HG03135 (cell line): Measurements from ENCODE around the gene SMIM21.

Experiments
- ATAC-seq: cut with Tn5 transposase; IDR thresholded peaks from one replicate; pipeline ENCODE4 v1.9.1; 2021; ENCODE audit warnings: mild to moderate bottlenecking, moderate library complexity; ENCODE audit not compliant: unreplicated experiment

The SMIM21 gene

DNA sequence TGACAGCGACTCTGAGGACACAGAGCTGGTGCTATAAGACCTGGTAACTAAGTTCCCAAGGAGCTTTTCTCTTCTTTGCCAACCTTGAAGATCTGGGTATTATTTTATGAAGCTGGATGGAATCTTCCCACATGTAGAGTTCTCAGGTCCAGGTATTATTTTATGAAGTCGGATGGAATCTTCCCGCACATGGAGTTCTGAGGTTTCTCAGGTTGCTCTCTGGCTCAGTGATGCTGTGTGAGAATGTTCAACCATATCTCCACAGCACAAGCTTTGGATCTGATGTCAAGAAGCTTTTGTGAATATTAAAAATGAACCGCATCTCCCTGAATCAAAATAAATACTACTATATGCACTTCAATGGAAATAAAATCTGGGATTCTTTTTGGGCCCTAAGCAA is at the start of gene SMIM21:
Gene SMIM21, minus strand, starts transcription at position 101 of the 400 bp plus-strand sequence. CDS start 140 bp downstream, outside the sequence.
- no peak for ATAC-seq

DNA sequence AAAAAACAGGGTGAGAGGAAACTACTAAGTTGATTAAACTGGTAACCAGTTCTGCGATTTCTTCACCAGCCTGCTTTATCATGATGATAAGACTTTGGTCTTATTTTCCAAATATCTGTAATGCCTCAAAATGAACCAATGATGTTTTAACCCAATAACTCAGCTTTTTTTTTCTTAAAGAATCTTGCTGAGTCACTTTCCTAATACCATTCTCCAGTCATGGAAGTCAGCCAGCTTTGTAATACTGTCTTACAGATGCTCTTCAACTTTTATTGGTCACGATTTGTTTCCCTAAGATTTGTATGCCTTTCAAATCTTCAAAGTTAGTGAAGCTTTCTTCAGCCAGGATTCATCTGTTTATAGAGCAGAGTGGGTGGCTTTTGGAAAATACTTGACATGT is 47.7 kb upstream of the SMIM21 start:
- no peak for ATAC-seq

GRCh38 chr18:75474332-75474731 is 46.8 kb upstream of the SMIM21 start:
- no peak for ATAC-seq

DNA sequence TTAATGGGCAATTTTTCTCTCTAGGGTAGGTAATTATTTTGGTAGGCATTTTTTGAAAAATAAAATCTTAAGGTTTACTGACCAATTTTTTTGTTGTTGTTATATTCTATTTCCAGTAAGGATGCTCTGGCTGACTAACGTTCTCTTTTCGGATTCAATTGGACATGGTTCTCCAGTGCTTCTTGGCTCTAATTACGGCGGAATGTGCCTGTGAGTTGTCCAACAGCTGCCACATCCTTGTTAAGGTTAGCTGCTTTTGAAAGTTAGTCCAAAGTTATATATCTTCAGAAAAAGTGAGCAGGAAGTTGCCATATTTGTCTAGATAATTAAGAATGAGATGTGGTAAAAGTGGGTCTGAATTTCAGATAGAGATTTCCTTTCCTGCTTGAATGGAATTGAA is 45.8 kb upstream of the SMIM21 start:
- no peak for ATAC-seq

- no peak for ATAC-seq
Observed at GRCh38 chr18:75472906-75473305, 45.4 kb upstream of the SMIM21 start.

DNA sequence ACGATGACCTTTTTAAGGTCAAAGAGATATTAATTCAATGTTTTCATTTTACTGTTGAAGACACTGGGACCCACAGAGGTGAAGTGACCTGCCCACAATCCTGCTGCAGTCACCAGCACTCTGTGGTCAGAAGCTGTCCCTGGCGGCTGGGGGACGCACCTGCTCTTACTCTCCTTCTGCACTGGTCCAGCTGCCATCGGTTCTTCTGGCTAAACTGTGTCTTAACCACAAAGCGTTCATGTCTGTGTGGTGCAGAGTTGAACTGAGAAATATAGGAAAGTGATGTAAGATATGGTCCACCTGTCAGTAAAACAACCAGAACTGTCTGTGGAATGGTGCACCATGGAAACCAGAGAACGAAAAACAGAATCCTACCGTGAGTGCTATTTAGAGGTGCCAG is 44.9 kb upstream of the SMIM21 start:
- no peak for ATAC-seq

GRCh38 chr18:75471850-75472249 is 44.3 kb upstream of the SMIM21 start:
- ATAC-seq, result no peak

DNA sequence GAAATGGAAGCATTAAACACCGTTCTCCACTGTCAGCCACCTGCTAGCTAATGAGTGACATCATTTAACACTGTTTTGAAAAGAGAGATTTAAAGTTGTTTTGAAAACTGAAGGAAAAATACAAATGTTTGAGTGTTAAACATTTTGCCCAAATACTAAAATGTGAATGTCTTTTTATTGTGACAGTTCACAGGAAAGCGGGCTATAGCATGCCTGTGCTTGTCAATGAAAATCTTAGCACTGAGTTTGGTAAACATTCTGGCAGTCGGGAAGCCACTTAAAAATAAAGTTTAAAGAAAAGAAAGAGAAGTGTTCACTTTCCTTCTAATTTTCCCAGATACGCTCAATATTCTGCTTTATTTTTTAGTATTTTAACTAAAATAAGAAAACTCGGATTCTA is 40.3 kb upstream of the SMIM21 start:
- ATAC-seq, result no peak

GRCh38 chr18:75467281-75467795 is 39.8 kb upstream of the SMIM21 start:
- ATAC-seq, result no peak

DNA sequence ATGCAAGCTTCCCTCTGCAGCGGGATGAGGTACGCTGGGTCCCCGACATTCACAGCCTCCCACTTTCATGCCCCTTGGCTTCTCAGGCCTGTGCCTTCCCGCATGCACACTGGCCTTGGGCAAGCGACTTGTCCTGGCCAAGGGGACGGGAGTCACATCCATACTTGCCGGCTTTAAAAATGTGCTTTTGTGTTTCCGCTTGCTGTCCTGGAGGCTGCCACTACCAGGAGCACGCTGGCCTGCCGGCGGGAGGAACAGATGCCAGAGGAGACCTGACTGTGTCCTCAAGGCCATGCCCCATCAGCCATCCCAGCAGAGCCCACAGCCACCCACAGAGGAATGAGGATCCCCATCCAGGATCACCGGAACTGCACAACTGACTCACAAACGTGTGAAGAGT is 36.9 kb upstream of the SMIM21 start:
- no peak for ATAC-seq

- no peak for ATAC-seq
Observed at GRCh38 chr18:75462178-75462832, 34.8 kb upstream of the SMIM21 start.

- no peak for ATAC-seq
Observed at GRCh38 chr18:75456199-75456631, 28.7 kb upstream of the SMIM21 start.

DNA sequence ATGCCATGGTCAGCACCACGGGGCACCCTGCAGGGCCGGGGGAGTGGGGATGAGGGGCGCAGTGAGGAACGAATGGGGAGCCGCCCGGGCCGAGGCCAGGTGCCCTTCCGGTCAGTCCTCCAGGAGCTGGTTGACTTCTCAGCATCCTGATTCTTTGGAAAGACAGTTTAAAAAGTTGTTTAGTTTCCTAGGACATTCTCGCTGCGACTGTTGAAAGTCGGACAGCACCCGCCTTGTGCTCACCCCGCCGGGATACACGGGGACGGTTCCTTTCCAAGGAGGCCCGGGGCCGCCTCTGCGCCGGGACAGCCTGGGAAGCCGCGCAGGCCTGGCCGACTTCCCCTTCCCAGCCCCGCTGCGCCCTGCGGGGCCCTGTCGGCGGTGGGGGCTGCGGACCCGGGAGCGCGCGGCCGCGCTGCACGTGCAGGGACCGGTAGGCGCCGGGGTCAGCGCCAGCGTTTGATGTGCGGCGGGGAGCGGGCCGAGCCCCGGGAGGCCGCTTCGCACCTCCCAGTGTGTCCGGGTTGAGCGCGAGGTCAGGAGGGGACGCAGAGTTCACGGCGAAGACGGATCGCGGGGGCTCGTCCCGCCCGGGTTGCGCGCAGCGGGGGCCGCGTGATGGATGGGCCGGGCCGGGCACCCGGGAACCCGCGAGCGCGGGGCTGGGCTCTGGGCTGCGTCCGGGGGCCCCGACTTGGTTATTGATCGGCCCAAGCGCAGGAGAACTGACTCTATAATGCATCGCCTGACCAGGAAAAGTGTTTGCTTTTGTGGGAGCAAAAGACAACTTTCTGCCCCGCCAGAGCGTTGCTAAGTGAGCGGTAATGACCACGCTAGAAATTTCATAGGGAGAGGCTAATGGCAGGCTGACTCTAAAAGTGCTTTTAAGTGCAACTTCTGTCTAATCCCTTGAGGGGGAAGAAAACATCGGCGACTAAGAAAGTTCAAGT is 28.0 kb upstream of the SMIM21 start:
- no peak for ATAC-seq

DNA sequence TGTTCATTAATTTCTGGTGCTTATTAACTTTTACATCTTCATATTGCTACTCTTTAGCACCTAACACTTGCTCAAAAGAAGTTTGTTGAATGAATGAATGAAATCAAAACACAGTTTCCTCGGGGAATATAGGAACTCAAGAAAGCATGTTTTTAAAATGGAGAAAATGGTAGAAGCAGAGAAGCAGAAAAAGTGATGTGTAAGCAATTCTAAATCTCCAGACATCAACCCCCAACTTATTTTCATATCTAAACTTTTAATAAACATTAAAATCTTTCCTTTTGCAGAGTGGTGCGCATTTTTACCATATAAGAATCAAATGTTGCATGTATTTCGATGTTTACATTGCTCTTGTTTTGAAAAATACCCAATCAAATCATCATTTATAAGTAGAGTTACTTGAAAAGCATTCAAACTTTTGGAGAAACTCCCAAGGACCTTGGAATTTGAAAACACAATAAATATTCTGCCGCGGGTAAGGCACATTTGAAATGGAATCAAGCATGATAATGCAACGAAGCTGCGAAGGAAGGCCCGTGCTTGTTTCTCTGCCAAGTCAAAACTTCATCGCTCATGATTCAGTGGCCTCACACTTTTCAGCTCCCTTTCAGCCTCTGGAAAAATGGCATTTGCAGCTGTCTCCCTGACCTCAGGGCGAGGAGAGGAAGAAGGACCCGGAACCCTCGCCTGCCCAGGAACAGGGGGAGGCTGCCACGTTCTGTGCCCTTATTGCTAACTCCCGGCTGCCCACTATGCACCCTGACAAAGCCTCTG is 26.7 kb upstream of the SMIM21 start:
- no peak for ATAC-seq

GRCh38 chr18:75450906-75451305 is 23.4 kb upstream of the SMIM21 start:
- ATAC-seq, result no peak

DNA sequence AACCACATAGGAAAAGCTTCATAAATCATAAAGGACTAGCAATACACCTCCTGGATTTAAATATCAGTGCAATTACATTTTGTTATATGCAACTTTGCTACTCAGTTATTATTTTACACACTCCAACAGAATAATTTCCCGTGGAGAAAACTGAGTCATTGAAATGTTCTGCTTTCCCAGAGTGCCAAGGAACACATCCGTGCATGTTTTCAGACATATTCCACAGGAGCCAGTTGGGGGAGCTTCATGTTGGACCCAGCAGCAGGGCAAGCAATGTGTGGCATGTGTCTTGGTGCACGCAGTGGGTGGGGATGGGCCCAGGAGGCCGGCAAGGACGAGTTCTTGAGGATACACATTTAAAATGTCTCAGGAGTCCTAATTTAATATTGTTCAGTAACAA is 14.4 kb upstream of the SMIM21 start:
- no peak for ATAC-seq

DNA sequence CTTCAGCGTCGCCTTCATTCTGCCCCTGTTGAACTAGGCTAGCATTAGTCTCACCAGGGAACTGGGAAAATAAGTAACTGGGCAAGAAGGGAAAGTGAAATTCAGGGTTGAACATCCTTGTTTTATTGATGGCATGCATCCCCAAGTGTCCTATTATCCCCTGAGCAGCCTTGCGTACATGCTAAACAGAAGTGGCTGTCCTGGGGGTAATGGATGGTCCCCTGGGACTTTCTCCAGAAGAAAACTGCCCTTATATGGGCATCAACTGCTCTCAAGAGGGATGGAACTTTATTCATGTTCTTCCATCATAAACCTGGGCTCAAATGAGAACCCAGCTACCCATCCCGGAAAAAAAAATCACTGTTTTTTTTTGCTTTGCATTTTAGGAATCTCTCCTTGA is 11.8 kb upstream of the SMIM21 start:
- ATAC-seq, result no peak

- no peak for ATAC-seq
Observed at GRCh38 chr18:75438891-75439290, 11.4 kb upstream of the SMIM21 start.

GRCh38 chr18:75437979-75438378 is 10.5 kb upstream of the SMIM21 start:
- ATAC-seq, result no peak

GRCh38 chr18:75433098-75433497 is 5.6 kb upstream of the SMIM21 start:
- no peak for ATAC-seq

DNA sequence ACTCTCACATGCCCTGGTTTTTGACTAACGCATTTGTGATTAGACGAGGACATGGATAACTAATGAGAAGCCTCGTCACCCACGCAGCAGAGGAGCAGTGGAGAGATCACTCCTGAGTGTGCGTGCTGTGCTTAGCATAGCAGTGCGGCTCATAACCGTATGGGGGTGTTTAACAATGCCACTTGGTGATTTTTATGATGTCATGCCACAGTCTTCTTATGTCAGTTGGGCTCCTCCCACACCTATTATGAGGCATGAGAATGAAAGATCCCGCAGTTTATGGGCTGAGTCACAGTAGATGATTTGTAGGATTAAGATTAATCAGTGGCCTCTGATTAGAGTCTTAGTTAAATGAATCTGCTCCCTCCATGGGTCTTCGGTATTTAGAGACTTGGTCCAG is 2.5 kb upstream of the SMIM21 start:
- ATAC-seq, result no peak
